Daoy (cell line): ENCODE measurements around the gene BFSP1. TPM values are rescaled to one million over a fixed set of nuclear protein-coding genes. Genes with fewer than 3 reads are reported as not detected.

Source experiments
- DNase-seq: peaks from one replicate; pipeline ENCODE4 v3.0.0-alpha.2; 2015; ENCODE audit warnings: low read depth
- total RNA-seq: library from RNA; depleted of rRNA; stranded (reverse); fragments of >200 nt; shearing (Covaris generic); gene quantifications from 2 replicates; pipeline ENCODE4 v1.2.3, GENCODE V29; 2014; rRNA removed

BFSP1 gene
- 0.42 and 4.2 TPM in 2 replicates for total RNA-seq

DNA sequence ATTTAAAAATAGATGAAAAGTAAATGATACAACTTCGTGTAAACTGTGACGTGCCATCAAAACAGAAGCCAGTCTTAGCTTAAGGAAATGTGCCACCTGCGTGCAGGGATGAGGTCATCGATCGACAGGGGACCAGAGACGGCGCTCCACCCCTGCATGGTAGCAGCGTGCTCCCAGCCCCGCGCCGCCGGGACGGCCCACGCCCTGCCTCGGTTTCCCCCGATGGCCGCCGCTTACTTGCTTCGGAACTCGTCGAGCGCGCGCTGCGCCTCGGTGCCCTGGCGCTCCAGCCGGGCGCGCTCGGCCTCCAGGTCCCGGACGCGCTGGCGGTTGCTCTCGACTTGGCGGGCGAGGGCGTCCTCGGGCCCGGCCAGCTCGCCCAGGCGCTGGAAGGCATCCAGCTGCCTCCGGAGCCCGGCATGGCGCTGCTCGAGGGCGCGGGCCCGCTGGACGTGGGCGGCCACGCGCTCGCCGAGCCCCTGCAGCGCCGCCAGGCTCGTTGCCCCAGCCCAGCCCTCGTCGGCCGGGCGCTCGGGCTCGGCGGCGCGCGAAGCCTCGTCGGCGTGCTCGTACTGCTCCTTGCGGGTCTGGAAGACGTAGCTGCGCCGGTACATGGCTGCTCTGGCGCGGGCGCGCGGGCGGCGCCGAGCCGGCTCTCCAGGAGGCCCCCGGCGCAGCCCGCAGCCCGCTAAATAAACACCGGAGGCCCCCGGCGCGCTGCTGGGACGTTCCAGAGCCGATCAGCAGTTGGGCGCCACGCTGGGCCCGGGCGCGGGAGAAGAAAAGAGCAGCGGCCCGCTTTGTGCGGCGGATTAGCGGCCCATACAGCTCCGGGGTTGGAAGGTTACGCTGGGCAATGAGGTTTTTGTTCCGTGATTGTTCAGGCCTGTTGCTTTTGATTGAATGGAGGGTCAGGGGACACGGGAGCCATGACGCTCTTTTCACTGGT is at the start of gene BFSP1:
BFSP1 (minus strand) TSS at position 664 of the 949 bp plus-strand sequence; CDS start at position 614, 50 bp downstream.
- DNase-seq, result peak; percentile 69

DNA sequence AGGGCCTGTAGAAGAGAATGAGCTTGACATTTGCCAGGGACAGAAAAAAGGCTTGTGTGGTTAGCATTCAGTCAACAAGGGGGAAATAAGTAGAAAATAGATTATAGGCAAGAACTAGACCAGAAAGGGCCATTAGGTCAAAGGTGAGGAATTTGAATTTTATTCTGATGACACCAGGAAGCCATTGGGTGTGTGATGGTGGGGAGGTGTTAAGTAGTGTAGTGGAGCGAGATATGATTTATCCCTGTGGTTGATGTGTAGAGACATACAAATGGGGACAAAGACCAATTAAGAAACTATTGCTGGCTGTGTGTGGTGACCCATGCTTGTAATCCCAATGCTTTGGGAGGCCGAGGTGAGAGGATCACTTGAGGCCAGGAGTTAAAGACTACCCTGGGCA is 49.7 kb upstream of the BFSP1 start:
- DNase-seq, result no peak

- DNase-seq, result no peak
These were observed 48.3 kb upstream of the BFSP1 start for GRCh38 chr20:17579369-17580039.

DNA sequence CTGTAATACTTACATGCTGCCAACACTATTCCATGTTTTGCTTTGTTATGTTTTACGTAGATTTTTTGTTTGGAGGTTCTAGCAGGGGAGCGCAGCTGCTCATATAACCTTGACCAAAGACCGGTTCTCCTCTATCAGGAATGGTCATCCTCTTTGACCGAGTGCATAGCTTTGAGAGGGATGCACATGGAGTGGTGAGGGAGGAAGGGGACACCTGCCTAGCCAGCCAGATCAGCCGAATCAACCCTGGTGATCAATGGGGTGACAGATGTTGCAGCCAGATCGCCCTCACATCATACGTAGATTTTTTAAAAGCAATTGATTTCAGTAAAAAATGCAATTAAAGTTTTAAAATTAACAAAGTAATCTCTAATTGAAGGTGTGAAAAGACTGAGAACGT is 45.0 kb upstream of the BFSP1 start:
- no peak for DNase-seq

GRCh38 chr20:17573463-17573862 is 42.3 kb upstream of the BFSP1 start:
- no peak for DNase-seq

GRCh38 chr20:17572034-17572638 is 41.0 kb upstream of the BFSP1 start:
- DNase-seq, result no peak

GRCh38 chr20:17571153-17571527 is 40.0 kb upstream of the BFSP1 start:
- DNase-seq, result no peak

- DNase-seq, result peak; percentile 51
These were observed 39.4 kb upstream of the BFSP1 start for GRCh38 chr20:17570347-17571152.

DNA sequence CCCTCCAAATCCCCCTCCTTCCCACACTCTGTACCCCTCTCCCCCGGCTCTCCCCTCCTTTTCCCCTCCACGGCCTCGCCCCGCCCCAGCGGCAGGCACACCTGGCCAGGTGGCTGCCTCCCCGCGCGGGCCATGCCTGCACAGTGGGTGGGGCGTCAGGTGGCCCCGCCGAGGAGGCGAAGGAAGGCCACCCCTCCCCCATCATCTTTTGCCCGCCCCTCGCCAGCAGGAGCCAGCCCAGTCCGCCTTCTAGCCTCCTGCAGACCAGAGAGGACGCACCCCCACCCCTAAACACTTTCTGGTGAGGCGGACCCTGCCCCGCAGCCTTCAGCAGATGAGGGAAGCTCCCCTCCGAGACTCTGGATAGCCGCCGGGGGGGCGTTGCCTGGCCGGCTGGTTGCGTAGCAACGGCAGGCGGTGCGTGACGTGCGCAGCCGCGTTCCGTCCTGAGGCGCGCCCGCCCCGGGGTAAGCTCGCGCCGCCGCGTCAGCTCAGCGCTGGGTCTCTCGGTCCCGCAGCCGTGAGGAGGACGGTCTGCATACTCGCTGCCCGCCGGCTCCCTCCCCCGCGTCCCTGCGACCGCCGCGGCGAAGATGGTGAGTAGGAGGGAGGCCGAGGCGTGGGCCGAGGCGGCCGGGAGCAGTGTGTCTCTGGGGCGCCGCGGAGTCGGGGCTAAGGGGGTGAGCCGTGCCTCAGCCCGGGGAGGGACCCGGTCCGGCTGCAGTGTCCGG is 38.6 kb upstream of the BFSP1 start, which contains the start of gene DSTN:
DSTN (plus strand) TSS at position 460 of the 731 bp plus-strand sequence; CDS start at position 594, 134 bp downstream.
- peak; percentile 97 for DNase-seq

DNA sequence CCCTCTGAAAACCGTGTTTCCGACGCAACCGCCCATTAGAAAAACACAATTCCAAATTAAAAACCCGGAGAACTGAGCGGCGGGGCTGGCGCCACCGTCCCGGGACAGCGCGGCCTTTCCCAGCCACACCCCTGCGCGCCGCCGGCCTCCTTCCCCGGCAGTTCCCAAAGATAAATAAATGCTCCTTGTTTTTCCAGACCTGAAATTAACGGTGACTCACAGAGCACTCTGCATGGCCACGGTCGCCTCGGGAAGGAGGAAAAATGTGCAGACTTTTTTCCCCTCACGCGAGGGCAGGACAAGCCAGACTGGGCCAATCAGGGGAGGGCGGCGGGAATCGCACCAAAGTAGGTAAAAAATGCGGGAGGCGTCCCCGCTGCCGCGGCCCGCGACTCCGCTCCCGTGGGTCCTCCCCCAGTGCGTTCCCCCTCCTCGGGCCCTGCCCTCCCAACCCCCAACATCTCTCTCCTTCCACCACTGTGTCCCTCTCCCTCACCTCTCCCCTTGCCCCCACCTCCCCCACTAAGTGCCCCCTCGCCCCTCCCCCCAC is 37.9 kb upstream of the BFSP1 start:
- peak; percentile 97 for DNase-seq

DNA sequence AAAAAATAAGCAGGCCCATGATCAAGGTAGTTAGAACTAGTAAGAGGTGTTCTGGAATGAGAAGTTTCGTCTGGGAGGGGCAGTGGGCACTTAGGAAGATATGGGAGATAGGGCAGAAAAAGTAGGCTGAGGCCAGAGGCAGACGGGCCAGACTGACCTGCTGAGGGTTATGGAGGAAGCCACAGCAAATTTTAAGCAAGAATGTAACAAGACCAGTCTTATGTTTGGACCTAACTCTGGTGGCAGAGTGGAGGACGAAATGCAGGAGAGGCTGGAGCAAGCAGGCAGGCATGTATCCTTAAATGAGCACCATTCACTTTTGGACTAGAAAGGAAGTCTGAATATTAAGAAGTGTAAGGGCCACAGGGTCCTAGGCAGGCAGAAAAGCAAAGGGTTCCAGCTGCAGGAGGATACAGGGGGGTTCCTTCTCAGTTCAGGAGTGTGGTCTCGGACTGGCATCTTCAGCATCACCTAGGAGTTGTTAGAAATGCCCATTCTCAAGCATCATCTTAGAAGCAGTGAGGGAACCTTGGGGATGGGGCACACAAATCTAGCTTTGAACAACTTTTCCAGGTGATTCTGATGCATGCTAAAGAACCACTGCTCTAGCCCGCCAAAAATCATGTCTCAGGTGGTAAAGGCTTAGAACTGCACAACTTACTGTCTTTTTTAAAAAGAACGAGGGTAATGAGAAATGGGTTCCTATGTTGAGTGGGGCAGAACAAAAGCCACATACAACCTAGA is 37.0 kb upstream of the BFSP1 start:
- DNase-seq, result no peak

DNA sequence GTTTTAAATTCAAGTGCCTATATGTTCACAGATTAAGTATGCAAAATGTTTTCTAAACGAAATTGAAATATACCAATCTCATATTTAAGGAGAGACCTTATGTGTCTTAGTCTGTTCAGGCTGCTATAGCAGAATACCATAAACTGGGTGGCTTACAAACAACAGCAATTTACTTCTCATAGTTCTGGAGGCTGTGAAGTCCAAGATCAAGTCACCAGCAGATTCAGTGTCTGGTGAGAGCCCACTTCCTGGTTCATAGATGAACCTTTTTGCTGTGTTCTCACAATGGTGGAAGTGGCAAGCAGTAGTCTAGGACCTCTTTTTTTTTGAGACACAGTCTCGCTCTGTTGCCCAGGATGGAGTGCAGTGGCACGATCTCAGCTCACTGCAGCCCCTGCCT is 35.2 kb upstream of the BFSP1 start:
- no peak for DNase-seq

- DNase-seq, result no peak
These were observed 34.1 kb upstream of the BFSP1 start for GRCh38 chr20:17565169-17565845.

DNA sequence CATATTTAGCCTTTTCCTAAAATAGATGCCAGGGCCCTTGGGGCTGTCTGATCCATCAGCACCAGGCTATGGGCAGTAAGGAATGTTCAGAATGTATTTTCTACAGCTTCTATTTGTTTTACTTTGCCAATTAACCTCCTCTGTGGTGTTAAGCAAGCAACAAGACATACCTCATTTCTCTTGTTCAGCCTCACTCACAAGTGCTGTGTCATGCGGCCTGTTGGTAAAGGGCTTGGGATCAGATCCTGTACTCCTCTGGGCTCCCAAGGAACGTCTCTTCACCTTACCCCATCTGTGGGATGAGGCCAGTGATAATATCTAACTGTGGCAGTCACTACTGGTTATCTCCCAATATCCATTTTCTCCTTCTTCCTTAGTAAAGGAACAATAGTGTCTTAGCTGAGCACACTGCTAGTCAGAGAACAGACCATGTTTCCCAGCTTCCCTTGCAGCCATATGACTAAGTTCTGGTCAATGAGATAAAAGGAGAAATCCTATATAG is 31.7 kb upstream of the BFSP1 start:
- DNase-seq, result peak; percentile 89

DNA sequence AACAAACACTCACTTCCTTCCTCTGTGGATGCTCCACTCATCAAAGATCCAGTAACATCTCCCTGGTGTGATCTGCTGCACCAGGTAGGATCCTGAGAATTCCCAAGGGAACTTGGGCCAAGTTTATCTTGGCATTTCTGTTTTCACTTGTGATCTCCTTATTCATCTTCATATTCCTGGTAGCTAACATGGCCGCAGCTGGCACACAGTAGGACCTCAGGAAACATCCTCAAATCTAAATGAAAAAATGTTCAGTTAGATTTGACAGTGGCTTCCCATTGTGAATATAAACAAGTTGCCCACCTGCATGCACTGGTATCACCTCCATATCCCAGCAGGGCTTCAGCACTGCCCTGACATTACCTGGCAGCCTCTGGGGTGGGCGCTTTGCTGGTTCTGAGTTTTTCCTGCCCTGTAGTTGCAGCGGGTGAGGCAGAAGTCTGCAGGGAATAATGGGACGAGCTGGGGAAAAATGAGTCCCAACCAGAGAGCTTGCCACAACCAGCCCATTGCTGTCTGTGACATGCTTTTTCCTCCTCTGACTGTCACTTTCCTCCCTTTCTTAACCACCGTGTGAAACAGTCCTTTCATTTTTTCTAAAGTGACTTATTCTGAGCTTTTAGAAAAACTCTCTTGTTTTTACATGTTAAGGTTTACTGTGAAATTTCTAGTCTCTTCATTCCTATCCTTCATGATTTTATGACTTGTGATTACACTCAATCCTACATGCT is 29.3 kb upstream of the BFSP1 start:
- no peak for DNase-seq

- DNase-seq, result no peak
These were observed 28.2 kb upstream of the BFSP1 start for GRCh38 chr20:17559338-17559737.

- DNase-seq, result no peak
These were observed 27.7 kb upstream of the BFSP1 start for GRCh38 chr20:17558941-17559304.
